ENCODE measurements around the gene INTS12. TPM values are rescaled to one million over a fixed set of nuclear protein-coding genes. Genes with fewer than 3 reads are reported as not detected.

INTS12 gene
- total RNA-seq (2022; extraction: Qiagen RNA extraction) = 13.0 to 17.5 TPM (median 13.3 TPM) in 5 replicates

GRCh38 chr4:105708181-105709080 lies at the start of gene INTS12, which contains the start of gene GSTCD:
Gene INTS12, minus strand, starts transcription at chr4:105708689. Its CDS starts 8,684 bp downstream, at chr4:105700005.
Gene GSTCD, plus strand, starts transcription at chr4:105708784. Its CDS starts 8,830 bp downstream, at chr4:105717614.

Other genes with a start within 250 kb of the INTS12 start
- gene PPA2, start 234.6 kb downstream of the INTS12 start, total RNA-seq (2022; extraction: Qiagen RNA extraction) = 73.3 to 92.0 TPM (median 76.7 TPM) in 5 replicates
- gene ARHGEF38, start 156.1 kb downstream of the INTS12 start, total RNA-seq (2022; extraction: Qiagen RNA extraction) = not detected in 5 replicates
- gene GSTCD, start 95 bp upstream of the INTS12 start, total RNA-seq (2022; extraction: Qiagen RNA extraction) = 5.1 to 6.9 TPM (median 5.5 TPM) in 5 replicates
- 0.22 to 0.37 TPM (median 0.32 TPM) in 5 replicates for gene NPNT, start 186.8 kb upstream of the INTS12 start, total RNA-seq (2022; extraction: Qiagen RNA extraction)